ENCODE measurements around the gene TEFM.

GRCh38 chr17:30854146-30854545 lies 51.9 kb downstream of the TEFM start:
- TF ChIP-seq EZH2 (IDR thresholded peaks at IDR 0.05; ENCODE audit: insufficient read depth, poor library complexity, severe bottlenecking) (no peak), EZH2phosphoT487 (IDR thresholded peaks at IDR 0.05; ENCODE audit: insufficient read depth, low read depth) (no peak)

Data from GM23248 (cell line).